ENCODE data around the gene TICAM1. TPM values are rescaled to one million over a fixed set of nuclear protein-coding genes. Genes with fewer than 3 reads are reported as not detected.
"Not testable (repeated sequence)": the region's sequence is repeated elsewhere in the genome, so short reads cannot be mapped to it uniquely, and the experiment has no call there.

TICAM1 gene
- polyA plus RNA-seq, 3 donors, result 4.7 to 8.4 (median 6.6) TPM

GRCh38 chr19:4786412-4787016, 45.0 kb downstream of the TICAM1 start:
- not testable (repeated sequence) for DNase-seq (ENCODE audit: extremely low read depth in 1 of 11, low read depth in 9 of 11, low spot score in 4 of 11)

- no peak for DNase-seq (ENCODE audit: extremely low read depth in 1 of 11, low read depth in 9 of 11, low spot score in 4 of 11)
Measured at GRCh38 chr19:4781801-4782200, 49.7 kb downstream of the TICAM1 start.

- DNase-seq (ENCODE audit: extremely low read depth in 1 of 11, low read depth in 9 of 11, low spot score in 4 of 11), result no peak
Measured at GRCh38 chr19:4780860-4781259, 50.7 kb downstream of the TICAM1 start.

- DNase-seq (ENCODE audit: extremely low read depth in 1 of 11, low read depth in 9 of 11, low spot score in 4 of 11), result not testable (repeated sequence)
Measured at GRCh38 chr19:4778124-4778523, 53.4 kb downstream of the TICAM1 start.

- no peak for DNase-seq (ENCODE audit: extremely low read depth in 1 of 11, low read depth in 9 of 11, low spot score in 4 of 11)
Measured at GRCh38 chr19:4776436-4777211, 54.9 kb downstream of the TICAM1 start.

DNA sequence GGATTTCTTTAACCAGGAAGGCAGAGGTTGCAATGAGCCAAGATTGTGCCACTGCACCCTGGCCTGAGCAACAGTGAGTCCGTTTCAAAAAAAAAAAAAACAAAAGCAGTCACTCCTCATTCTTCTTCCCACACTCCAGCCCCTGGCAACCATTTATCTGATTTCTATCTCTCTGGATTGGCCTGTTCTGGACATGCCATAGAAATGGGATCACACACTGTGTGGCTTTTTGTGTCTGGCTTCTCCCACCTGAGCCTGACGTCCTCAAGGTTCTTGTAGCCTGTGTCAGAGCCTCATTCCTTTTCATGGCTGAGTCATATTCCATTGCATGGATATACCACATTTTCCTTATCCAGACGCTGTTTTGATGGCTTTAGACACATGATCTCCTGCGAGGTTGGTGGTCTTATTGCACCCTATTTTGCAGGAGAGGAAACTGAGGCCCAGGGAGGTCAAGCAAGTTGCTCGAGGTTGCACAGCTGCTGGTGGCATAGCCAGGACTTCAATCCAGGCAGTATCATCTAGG, 55.8 kb downstream of the TICAM1 start:
- no peak for DNase-seq (ENCODE audit: extremely low read depth in 1 of 11, low read depth in 9 of 11, low spot score in 4 of 11)

GRCh38 chr19:4774136-4774535, 57.4 kb downstream of the TICAM1 start:
- DNase-seq (ENCODE audit: extremely low read depth in 1 of 11, low read depth in 9 of 11, low spot score in 4 of 11), result no peak

DNA sequence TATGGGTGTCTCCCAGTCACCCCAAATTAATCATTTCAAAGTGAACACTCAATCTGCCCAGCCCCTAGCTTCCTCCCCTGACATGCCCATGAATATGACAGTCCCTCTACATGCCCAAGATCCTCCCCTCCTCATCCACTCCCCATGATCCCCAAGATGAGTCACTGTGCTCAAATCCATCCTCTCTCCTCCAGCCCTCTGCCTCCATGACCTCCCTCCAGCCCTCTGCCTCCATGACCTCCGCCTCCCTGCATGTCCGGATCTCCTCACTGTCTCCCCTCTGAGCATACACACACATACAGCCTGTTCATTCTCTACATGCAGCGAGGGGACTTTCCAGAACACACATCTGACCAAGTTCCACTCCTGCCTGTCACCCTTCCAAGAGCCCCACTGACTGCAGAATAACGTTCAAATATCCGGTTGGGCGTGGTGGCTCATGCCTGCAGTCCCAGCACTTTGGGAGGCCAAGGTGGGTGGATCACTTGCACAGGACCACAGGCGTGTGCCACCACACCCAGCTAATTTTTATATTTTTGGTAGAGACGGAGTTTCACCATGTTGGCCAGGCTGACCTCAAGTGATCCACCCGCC, 58.4 kb downstream of the TICAM1 start:
- DNase-seq (ENCODE audit: extremely low read depth in 1 of 11, low read depth in 9 of 11, low spot score in 4 of 11), result no peak

GRCh38 chr19:4772566-4772965, 58.9 kb downstream of the TICAM1 start:
- no peak for DNase-seq (ENCODE audit: extremely low read depth in 1 of 11, low read depth in 9 of 11, low spot score in 4 of 11)

DNA sequence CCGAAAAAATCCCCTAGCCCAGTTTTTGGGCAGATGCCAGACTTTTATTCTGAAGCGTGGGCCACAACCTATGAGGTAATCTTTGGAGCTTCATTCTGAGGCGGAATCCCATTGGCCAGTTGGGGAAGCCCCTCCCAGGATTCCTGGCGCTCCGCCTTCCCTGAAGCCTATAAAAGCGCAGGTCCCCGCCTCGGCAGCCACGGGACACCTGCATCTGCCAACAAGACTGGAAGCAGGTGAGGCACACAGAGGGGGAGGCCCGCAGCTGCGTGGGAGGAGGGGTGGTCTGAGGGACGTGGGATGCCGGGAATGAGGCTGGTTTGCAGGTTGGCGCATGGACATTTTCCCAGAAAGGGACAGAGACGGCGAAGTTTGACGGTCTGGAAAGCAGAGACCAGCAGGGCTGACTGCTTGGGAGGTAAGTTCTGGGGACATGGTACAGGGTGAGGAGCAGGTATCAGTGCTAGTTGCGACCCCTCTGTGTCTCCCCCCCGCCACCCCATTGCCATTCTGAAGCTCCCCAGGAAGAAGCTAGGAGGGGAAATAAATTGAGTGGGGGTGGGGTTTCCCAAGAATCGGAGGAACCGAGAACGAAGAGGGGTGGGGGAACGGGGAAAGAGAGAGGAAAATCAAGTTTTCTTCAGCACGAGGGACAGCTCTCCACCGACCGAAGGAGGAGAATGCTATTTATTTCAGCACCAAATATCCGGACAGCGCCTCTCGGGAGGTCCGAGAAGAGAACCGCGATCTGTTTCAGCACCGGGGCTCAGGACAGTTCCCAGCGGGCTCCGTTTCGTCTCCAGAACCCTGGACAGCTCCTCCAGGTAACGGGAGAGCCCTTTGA, 62.4 kb downstream of the TICAM1 start:
- peak; percentile 81 to 98 (median 93) for DNase-seq (ENCODE audit: extremely low read depth in 1 of 11, low read depth in 9 of 11, low spot score in 4 of 11)

Other genes with a start within 250 kb of the TICAM1 start
- 10 to 100 TPM; 13.2 to 13.9 (median 13.5) TPM for gene TNFAIP8L1, start 192.2 kb downstream of the TICAM1 start, polyA plus RNA-seq (ENCODE audit: insufficient read length in 3 of 3)
- 10 to 100 TPM; 71.5 to 94.2 (median 83.5) TPM for gene MYDGF, start 161.4 kb downstream of the TICAM1 start, polyA plus RNA-seq (ENCODE audit: insufficient read length in 3 of 3)
- gene DPP9, start 107.9 kb downstream of the TICAM1 start, polyA plus RNA-seq (ENCODE audit: insufficient read length in 3 of 3), result 10 to 100 TPM; 21.8 to 27.1 (median 24.1) TPM
- 1 to 10 TPM; 2.0 to 2.1 (median 2.0) TPM for gene FEM1A, start 40.0 kb downstream of the TICAM1 start, polyA plus RNA-seq (ENCODE audit: insufficient read length in 3 of 3)
- 10 to 100 TPM; 41.0 to 56.2 (median 50.9) TPM for gene PLIN3, start 36.0 kb upstream of the TICAM1 start, polyA plus RNA-seq (ENCODE audit: insufficient read length in 3 of 3)
- under 1 TPM in 1 of 3 donors, not detected in 2; 0.09 TPM for gene ARRDC5, start 71.2 kb upstream of the TICAM1 start, polyA plus RNA-seq (ENCODE audit: insufficient read length in 3 of 3)
- 10 to 100 TPM; 27.3 to 47.1 (median 35.8) TPM for gene UHRF1, start 77.8 kb upstream of the TICAM1 start, polyA plus RNA-seq (ENCODE audit: insufficient read length in 3 of 3)
- 10 to 100 TPM; 20.1 to 31.7 (median 26.5) TPM for gene KDM4B, start 137.4 kb upstream of the TICAM1 start, polyA plus RNA-seq (ENCODE audit: insufficient read length in 3 of 3)